Neural cell (in vitro differentiated cells): ENCODE data around the gene ADGRA1. TPM values are rescaled to one million over a fixed set of nuclear protein-coding genes. Genes with fewer than 3 reads are reported as not detected.
A peak's percentile ranks its signal among the peaks of the same experiment; 100 is the strongest.

Source experiments
- H2AFZ ChIP-seq: fragments of 200-600, 300-800 bp; sonication (generic), shearing (Covaris generic); 2 replicates; pipeline ENCODE4 v1.6.0; 2014; ENCODE audit warnings: low read depth, mild to moderate bottlenecking, antibody characterized with exemption, low read length, moderate library complexity
- H3F3A ChIP-seq: fragments of 200-600 bp; shearing (Covaris generic); 2 replicates; pipeline ENCODE4 v1.6.1; 2016; ENCODE audit warnings: mild to moderate bottlenecking, moderate library complexity, mixed read lengths, antibody characterized with exemption, low read length; ENCODE audit not compliant: insufficient read depth, poor library complexity, severe bottlenecking
- H3K27ac ChIP-seq: fragments of 200-600, 300-800 bp; sonication (generic), shearing (Covaris generic); 2 replicates; pipeline ENCODE4 v1.5.1; 2014; ENCODE audit warnings: mild to moderate bottlenecking, low read length, moderate library complexity
- H3K27me3 ChIP-seq: fragments of 300-800, 200-600 bp; sonication (generic), shearing (Covaris generic); 2 replicates; pipeline ENCODE4 v1.6.0; 2014; ENCODE audit warnings: mild to moderate bottlenecking, low read depth, low read length, moderate library complexity; ENCODE audit not compliant: insufficient read depth
- H3K36me3 ChIP-seq: fragments of 300-800, 200-600 bp; sonication (generic), shearing (Covaris generic); 2 replicates; pipeline ENCODE4 v1.5.1; 2014; ENCODE audit warnings: mild to moderate bottlenecking, antibody characterized with exemption, low read length, moderate library complexity; ENCODE audit not compliant: insufficient read depth
- H3K4me2 ChIP-seq: fragments of 300-800, 200-600 bp; sonication (generic), shearing (Covaris generic); 2 replicates; pipeline ENCODE4 v1.6.0; 2014; ENCODE audit warnings: mild to moderate bottlenecking, low read length
- H3K4me3 ChIP-seq: fragments of 300-800, 200-600 bp; sonication (generic), shearing (Covaris generic); 2 replicates; pipeline ENCODE4 v1.5.1; 2014; ENCODE audit warnings: mild to moderate bottlenecking, low read length, moderate library complexity
- H3K79me2 ChIP-seq: fragments of 200-600 bp; shearing (Covaris generic); replicated peaks from 2 replicates; pipeline ENCODE4 v1.6.0; 2014; ENCODE audit warnings: mild to moderate bottlenecking, low read length, moderate library complexity; ENCODE audit not compliant: insufficient read depth
- H3K9ac ChIP-seq: fragments of 300-800, 200-600 bp; sonication (generic), shearing (Covaris generic); 2 replicates; pipeline ENCODE4 v1.6.1; 2016; ENCODE audit warnings: mild to moderate bottlenecking, low read length, mixed read lengths
- H3K9me2 ChIP-seq: fragments of 200-600 bp; shearing (Covaris generic); 2 replicates; pipeline ENCODE4 v1.6.1; 2016; ENCODE audit warnings: mild to moderate bottlenecking, low read length, mixed read lengths; ENCODE audit not compliant: insufficient read depth
- H3K9me3 ChIP-seq: fragments of 200-600, 300-800 bp; sonication (generic), shearing (Covaris generic); 2 replicates; pipeline ENCODE4 v1.6.1; 2016; ENCODE audit warnings: mild to moderate bottlenecking, mixed run types, low read length, moderate library complexity, mixed read lengths
- H4K20me1 ChIP-seq: fragments of 200-600 bp; shearing (Covaris generic); 2 replicates; pipeline ENCODE4 v1.6.1; 2016; ENCODE audit warnings: mild to moderate bottlenecking, mixed run types; ENCODE audit not compliant: insufficient read depth
- CTCF ChIP-seq: fragments of 450-650 bp; IDR thresholded peaks from 2 replicates; pipeline ENCODE4 v1.5.1; 2014; ENCODE audit warnings: antibody characterized with exemption, mild to moderate bottlenecking, moderate library complexity; ENCODE audit not compliant: poor library complexity, severe bottlenecking
- EP300 ChIP-seq: fragments of 450-650 bp; conservative IDR thresholded peaks from 2 replicates; pipeline ENCODE4 v1.6.1; 2014; ENCODE audit warnings: antibody characterized with exemption, mild to moderate bottlenecking, moderate library complexity; ENCODE audit not compliant: poor library complexity, severe bottlenecking
- EZH2 ChIP-seq: fragments of 200-600, 300-800 bp; shearing (Covaris generic), sonication (generic); IDR thresholded peaks from 2 replicates; pipeline ENCODE4 v1.6.1; 2014; ENCODE audit warnings: antibody characterized with exemption, low read length, borderline replicate concordance, mild to moderate bottlenecking; ENCODE audit not compliant: insufficient read depth, poor library complexity, severe bottlenecking
- MXI1 ChIP-seq: fragments of 450-650 bp; conservative IDR thresholded peaks from 2 replicates; pipeline ENCODE4 v1.6.1; 2014; ENCODE audit warnings: antibody characterized with exemption, mild to moderate bottlenecking; ENCODE audit not compliant: poor library complexity, severe bottlenecking
- POLR2AphosphoS5 ChIP-seq: IDR thresholded peaks from 2 replicates; pipeline ENCODE4 v1.6.1; 2012
- RAD21 ChIP-seq: fragments of 450-650 bp; conservative IDR thresholded peaks from 2 replicates; pipeline ENCODE4 v1.6.1; 2014; ENCODE audit warnings: antibody characterized with exemption, mild to moderate bottlenecking, moderate library complexity
- REST ChIP-seq: IDR thresholded peaks from 2 replicates; pipeline ENCODE4 v1.6.1; 2012; ENCODE audit warnings: borderline replicate concordance
- SMC3 ChIP-seq: fragments of 450-650 bp; conservative IDR thresholded peaks from 2 replicates; pipeline ENCODE4 v1.6.1; 2014; ENCODE audit warnings: antibody characterized with exemption, mild to moderate bottlenecking, moderate library complexity; ENCODE audit not compliant: poor library complexity
- TAF1 ChIP-seq: IDR thresholded peaks from 2 replicates; pipeline ENCODE4 v1.6.1; 2012; ENCODE audit warnings: low read depth
- polyA plus RNA-seq: library from polyadenylated mRNA; depleted of rRNA; stranded (reverse); fragments of >200 nt; gene quantifications from 2 replicates; pipeline ENCODE4 v1.2.3, GENCODE V29; 2014

Gene ADGRA1
- polyA plus RNA-seq, 1 donor from 2014 or later: 2.2 TPM

GRCh38 chr10:133158756-133159610 is 71.3 kb downstream of the ADGRA1 start:
- TF ChIP-seq REST: no peak
- no peaks in the 10 kb centered on the region for H3K9me2 ChIP-seq
- peak overlapping the region; percentile 42 for H3K4me3 ChIP-seq
- H3K9me3 ChIP-seq: no peaks in the 10 kb centered on the region
- no peaks in the 10 kb centered on the region for H3K79me2 ChIP-seq
- no peaks in the 10 kb centered on the region for H3K27me3 ChIP-seq
- no peaks in the 10 kb centered on the region for H3F3A ChIP-seq
- H2AFZ ChIP-seq: no peak overlapping the region
- no peak overlapping the region for H3K27ac ChIP-seq
- H3K4me2 ChIP-seq: no peak overlapping the region
- no peaks in the 10 kb centered on the region for H4K20me1 ChIP-seq
- no peak overlapping the region for H3K9ac ChIP-seq
- no peaks in the 10 kb centered on the region for H3K36me3 ChIP-seq

GRCh38 chr10:133159611-133159949 is 71.9 kb downstream of the ADGRA1 start:
- TF ChIP-seq EP300: no peak
- no peak overlapping the region for H3K4me2 ChIP-seq
- H3K9ac ChIP-seq: no peak overlapping the region
- H3F3A ChIP-seq: no peaks in the 10 kb centered on the region
- H3K79me2 ChIP-seq: no peaks in the 10 kb centered on the region
- peak overlapping the region; percentile 42 for H3K4me3 ChIP-seq
- H3K9me2 ChIP-seq: no peaks in the 10 kb centered on the region
- H4K20me1 ChIP-seq: no peaks in the 10 kb centered on the region
- no peaks in the 10 kb centered on the region for H3K9me3 ChIP-seq
- H3K27me3 ChIP-seq: no peaks in the 10 kb centered on the region
- no peak overlapping the region for H3K27ac ChIP-seq
- H3K36me3 ChIP-seq: no peaks in the 10 kb centered on the region
- no peak overlapping the region for H2AFZ ChIP-seq

GRCh38 chr10:133159950-133160825 is 72.5 kb downstream of the ADGRA1 start, which contains the start of gene KNDC1:
Gene KNDC1 (plus strand): TSS chr10:133160219. CDS start chr10:133160468, 249 bp downstream.
- Histone ChIP-seq H3K4me2 (peak within 1 kb of the TSS; percentile 73), H3K4me3 (peak within 1 kb of the TSS; percentile 91), H3K36me3 (no peaks in the 10 kb centered on the region), H3K27ac (no peak within 1 kb of the TSS), H3F3A (no peaks in the 10 kb centered on the region), H3K79me2 (no peaks in the 10 kb centered on the region), H3K9me2 (no peaks in the 10 kb centered on the region), H3K27me3 (no peaks in the 10 kb centered on the region), H2AFZ (peak within 1 kb of the TSS; percentile 56), H4K20me1 (no peaks in the 10 kb centered on the region), H3K9ac (peak within 1 kb of the TSS; percentile 73), H3K9me3 (no peaks in the 10 kb centered on the region)
- TF ChIP-seq EZH2 (no peak), REST (no peak), EP300 (no peak), POLR2AphosphoS5 (no peak), RAD21 (no peak), CTCF (no peak), SMC3 (no peak), MXI1 (no peak), TAF1 (no peak)
